ENCODE measurements around the gene NDUFB10. TPM values are rescaled to one million over a fixed set of nuclear protein-coding genes. Genes with fewer than 3 reads are reported as not detected.
"Not testable (repeated sequence)": the region's sequence is repeated elsewhere in the genome, so short reads cannot be mapped to it uniquely, and the experiment has no call there.

The NDUFB10 gene
- total RNA-seq, 2 experiments from 2014 or later = 113 to 118 TPM

DNA sequence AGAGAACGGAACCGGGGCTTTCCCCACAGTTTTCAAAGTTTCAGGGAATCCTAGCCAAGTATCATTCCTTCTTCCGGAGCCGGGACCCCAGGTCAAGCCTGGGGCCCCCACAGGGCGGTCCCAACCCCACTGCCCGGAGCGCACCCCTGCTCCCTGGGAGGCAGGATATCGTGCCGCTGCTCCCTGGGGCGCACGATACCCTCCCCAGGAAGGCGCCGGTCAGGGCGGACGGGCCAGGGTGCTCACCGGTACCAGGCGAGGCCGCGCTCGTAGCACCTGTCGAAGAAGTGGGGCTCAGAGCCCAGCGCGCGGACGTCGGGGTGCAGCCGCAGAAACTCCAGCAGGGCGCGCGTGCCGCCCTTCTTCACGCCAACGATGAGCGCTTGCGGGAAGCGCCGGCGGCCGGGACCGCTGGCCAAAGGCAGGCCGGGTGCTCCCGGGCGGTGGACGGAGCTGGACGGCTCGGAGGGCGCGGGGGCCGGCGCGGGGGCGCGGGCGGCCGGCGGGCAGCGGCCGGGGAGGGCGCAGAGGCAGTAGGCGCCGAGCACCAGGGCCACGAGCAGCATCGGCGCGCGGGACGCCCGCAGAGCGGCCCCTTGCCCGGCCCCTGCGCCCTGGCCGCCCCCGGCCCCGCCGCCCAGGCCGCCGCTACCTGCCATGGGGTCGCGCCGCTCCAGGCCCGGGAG lies 41.5 kb upstream of the NDUFB10 start:
- Mint-ChIP-seq H3K36me3 (ENCODE audit: low read depth) (no peaks in the 10 kb centered on the region), H3K4me1 (no peaks in the 10 kb centered on the region), H3K4me3 (no peak overlapping the region), H3K27me3 (peaks cover 47% of the 10 kb centered on the region), H3K9me3 (ENCODE audit: low read depth) (no peaks in the 10 kb centered on the region), H3K27ac (no peak overlapping the region)
- POLR2A ChIA-PET = no interaction called here
- DNase-seq (no peak), ATAC-seq (no peak)
- intact Hi-C loops (cut with DNase I, micrococcal nuclease) = no loop called here
- CTCF ChIA-PET = interaction anchor here (0.7 kb wide), 1 partner anchor 105 kb away, joined by 3 read pairs; no protein-coding TSS in a partner anchor

DNA sequence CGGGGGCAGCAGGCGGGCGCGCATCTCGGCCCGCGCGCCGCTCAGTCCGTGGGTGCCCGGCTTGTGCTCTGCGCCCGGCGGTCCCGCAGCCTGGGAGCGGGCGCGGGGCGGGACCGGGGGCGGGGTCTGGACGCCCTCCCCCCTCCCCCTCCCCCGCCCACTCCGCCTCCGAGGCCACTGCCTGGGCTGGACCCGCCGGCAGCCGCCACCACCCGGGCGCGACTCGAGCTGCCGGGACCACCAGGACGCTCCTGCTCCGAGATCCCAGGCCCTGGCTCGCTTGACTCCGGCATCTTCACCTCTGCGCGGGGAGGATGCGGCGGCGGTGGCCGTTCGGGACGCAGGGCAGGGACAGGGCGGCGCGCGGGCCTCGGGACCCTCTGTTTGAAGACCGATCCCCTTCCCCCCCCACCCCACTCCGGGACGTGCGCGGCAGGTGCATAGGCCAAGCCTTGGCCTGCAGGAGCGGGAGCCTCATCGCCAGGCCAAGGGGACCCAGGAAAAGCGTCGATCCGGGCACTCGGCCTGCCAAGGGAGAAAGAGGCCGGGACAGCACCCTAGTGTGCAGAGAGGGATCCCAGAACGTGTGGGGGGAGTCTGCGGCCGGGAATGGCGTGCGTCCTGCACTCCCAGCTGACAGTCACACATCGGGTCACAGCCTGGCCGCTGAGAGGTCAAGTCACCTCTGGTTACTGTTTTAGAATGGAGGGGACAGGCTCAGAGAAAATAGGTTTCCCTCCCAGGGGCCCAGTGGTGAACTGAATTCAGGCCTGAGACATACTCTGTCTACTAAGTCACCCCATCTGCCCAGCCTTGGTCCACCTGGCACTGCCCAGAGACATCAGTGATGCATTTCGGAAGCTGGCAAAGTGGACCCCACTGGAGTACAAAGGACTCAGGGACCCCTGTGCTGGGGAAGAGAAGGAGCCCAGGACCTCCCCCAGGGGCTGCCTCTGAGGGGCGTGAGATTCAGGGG lies 40.7 kb upstream of the NDUFB10 start, which contains the start of gene HS3ST6:
Gene HS3ST6 (minus strand): TSS at position 65 of the 976 bp plus-strand sequence. CDS start 92 bp downstream, outside the sequence.
- no peak for ATAC-seq
- Mint-ChIP-seq H3K27me3 (peaks cover 52% of the 10 kb centered on the region), H3K36me3 (ENCODE audit: low read depth) (no peaks in the 10 kb centered on the region), H3K27ac (no peak within 1 kb of the TSS), H3K9me3 (ENCODE audit: low read depth) (no peaks in the 10 kb centered on the region), H3K4me1 (no peaks in the 10 kb centered on the region), H3K4me3 (no peak within 1 kb of the TSS)
- no peak for DNase-seq
- intact Hi-C loops (cut with DNase I, micrococcal nuclease) = no loop called here
- POLR2A ChIA-PET = no interaction called here
- CTCF ChIA-PET = interaction anchor here (0.7 kb wide), 1 partner anchor 104 kb away, joined by 3 read pairs; no protein-coding TSS in a partner anchor

DNA sequence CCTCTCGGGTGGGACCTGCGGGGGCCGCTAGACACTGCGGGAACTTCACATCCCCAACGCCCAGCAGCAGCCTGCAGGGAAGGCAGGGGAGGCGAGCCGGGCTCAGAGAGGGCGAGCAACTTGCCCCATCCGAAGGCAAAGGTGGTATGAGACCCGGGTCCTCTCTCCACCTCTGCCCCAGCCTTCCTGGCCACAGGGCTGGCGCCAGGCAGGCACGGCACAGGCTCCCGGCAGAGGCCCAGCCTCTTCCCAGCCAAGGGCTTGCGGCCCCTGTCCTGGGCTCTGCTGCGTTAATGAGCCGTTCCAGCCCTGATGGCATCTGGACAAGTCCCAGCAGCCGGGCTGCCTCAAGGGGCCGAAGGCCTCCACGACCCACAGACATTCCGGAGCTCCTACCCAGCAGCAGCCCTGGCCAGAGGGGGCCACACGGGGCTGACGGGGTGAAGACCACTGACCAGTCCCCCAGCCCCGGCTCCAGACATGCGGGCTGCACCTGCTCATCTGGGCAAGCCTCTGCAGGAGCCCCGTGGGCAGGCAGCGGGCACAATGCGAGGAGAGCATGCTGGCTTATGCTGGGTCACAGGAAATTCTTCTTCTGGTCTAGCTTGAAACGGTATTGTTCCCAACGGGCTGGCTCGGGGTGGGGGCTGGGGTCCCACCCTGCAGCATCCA lies 39.9 kb upstream of the NDUFB10 start:
- H3K4me3 Mint-ChIP-seq = no peak overlapping the region
- DNase-seq (no peak), ATAC-seq (no peak)
- peaks cover 52% of the 10 kb centered on the region for H3K27me3 Mint-ChIP-seq
- ChIA-PET CTCF (no interaction called here), POLR2A (no interaction called here)
- intact Hi-C loops (cut with DNase I, micrococcal nuclease) = no loop called here
- H3K27ac Mint-ChIP-seq = no peak overlapping the region
- H3K36me3 Mint-ChIP-seq (ENCODE audit: low read depth) = no peaks in the 10 kb centered on the region
- H3K4me1 Mint-ChIP-seq = no peaks in the 10 kb centered on the region
- H3K9me3 Mint-ChIP-seq (ENCODE audit: low read depth) = no peaks in the 10 kb centered on the region

DNA sequence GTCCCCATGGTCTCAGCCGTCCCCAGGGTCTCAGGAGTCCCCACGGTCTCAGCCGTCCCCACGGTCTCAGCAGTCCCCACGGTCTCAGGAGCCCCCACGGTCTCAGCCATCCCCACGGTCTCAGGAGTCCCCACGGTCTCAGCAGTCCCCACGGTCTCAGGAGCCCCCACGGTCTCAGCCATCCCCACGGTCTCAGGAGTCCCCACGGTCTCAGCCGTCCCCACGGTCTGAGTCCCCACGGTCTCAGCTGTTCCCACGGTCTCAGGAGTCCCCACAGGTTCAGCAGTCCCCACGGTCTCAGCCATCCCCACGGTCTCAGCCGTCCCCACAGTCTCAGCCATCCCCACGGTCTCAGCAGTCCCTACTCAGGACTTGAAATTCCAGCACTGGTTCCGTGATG lies 39.2 kb upstream of the NDUFB10 start:
- H3K9me3 Mint-ChIP-seq (ENCODE audit: low read depth); H3K36me3 Mint-ChIP-seq (ENCODE audit: low read depth); CTCF ChIA-PET; H3K4me1 Mint-ChIP-seq; intact Hi-C loops (cut with DNase I, micrococcal nuclease); H3K27ac Mint-ChIP-seq; H3K4me3 Mint-ChIP-seq; ATAC-seq; DNase-seq; POLR2A ChIA-PET: not testable (repeated sequence)
- H3K27me3 Mint-ChIP-seq = peaks cover 51% of the 10 kb centered on the region

DNA sequence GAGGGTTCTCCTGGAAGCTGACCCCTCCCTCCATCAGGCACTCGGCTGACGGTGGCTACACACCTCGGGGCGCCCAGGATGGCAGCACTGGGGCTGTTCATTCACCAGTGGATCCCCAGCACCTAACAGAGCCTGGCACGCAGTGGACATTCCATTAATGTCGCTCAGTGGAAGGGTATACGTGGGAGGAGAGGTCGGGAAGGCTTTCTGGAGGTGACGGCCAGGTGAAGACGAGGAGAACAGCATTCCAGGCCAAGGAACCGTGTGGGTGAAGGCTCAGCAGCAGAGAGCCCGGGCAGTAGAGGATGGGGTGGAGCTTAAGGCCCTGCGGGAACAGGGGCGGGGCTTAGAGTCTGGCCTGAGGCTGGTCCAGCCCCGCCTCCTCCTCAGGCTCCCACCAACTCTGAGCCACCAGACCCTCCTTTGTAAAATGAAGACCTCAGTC lies 38.6 kb upstream of the NDUFB10 start:
- Mint-ChIP-seq H3K4me3 (no peak overlapping the region), H3K4me1 (no peaks in the 10 kb centered on the region), H3K27ac (no peak overlapping the region), H3K36me3 (ENCODE audit: low read depth) (no peaks in the 10 kb centered on the region), H3K9me3 (ENCODE audit: low read depth) (no peaks in the 10 kb centered on the region), H3K27me3 (peaks cover 48% of the 10 kb centered on the region)
- CTCF ChIA-PET = no interaction called here
- POLR2A ChIA-PET = no interaction called here
- intact Hi-C loops (cut with DNase I, micrococcal nuclease) = no loop called here
- DNase-seq (peak; percentile 38), ATAC-seq (peak; percentile 69)

DNA sequence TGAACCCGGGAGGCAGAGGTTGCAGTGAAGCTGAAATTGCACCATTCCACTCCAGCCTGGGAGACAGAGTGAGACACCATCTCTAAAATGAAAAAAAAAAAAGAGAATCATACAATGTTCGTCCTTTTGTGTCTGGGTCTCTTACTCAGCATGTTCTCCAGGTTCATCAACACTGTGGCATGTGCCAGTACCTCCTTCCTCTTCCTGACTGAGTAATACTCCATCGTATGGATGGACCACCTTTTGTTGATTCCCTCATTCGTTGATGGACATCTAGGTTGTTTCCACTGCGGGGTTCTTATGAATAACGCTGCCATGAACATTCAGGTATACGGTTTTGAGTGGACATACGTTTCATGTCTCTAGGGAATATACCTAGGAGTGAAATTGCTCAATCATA lies 37.0 kb upstream of the NDUFB10 start:
- CTCF ChIA-PET = no interaction called here
- ATAC-seq (no peak), DNase-seq (no peak)
- Mint-ChIP-seq H3K36me3 (ENCODE audit: low read depth) (no peaks in the 10 kb centered on the region), H3K27me3 (peaks cover 39% of the 10 kb centered on the region), H3K27ac (no peak overlapping the region), H3K4me1 (no peaks in the 10 kb centered on the region), H3K9me3 (ENCODE audit: low read depth) (no peaks in the 10 kb centered on the region), H3K4me3 (no peak overlapping the region)
- intact Hi-C loops (cut with DNase I, micrococcal nuclease) = no loop called here
- POLR2A ChIA-PET = no interaction called here

DNA sequence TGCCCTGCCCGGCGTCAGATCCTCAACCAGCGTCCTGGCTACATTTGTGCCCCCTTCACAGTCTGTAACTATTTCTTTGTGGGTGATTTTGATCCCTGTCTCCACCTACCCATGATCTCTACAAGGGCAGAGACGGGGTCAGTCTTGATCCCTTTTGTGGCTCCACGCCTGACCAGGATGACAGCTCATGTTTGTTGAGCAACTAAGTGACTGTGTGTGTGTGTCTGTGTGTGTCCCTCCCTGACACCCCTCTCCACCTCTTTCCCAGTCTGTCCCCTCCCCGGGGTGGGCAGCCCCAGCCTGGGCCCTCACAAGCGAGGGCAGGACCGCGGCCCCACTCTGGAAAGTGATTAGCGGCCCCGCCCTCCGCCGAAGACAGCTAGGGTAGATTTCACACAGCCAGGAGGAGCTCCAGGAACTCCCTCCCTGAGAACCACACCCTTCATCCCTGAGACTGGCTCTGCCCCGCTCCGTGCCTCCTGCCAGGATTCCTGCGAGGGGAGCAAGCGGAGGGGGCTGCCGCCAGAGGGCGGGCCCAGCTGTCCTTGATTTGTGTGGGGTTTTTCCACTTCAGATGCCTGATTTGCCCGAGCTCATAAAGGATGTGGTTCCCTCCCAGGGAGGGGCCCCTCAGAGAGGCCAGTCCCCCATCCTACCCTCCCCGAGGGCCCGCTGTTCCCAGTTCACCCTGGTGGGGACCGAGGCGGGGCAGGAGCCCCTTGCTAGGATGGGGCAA lies 35.9 kb upstream of the NDUFB10 start:
- Mint-ChIP-seq H3K27ac (no peak overlapping the region), H3K4me3 (no peak overlapping the region), H3K27me3 (peaks cover 37% of the 10 kb centered on the region), H3K9me3 (ENCODE audit: low read depth) (no peaks in the 10 kb centered on the region), H3K4me1 (no peaks in the 10 kb centered on the region), H3K36me3 (ENCODE audit: low read depth) (no peaks in the 10 kb centered on the region)
- POLR2A ChIA-PET = no interaction called here
- peak; percentile 26 for ATAC-seq
- no peak for DNase-seq
- intact Hi-C loops (cut with DNase I, micrococcal nuclease) = no loop called here
- CTCF ChIA-PET = interaction anchor here (0.8 kb wide), 1 partner anchor 292 kb away, joined by 3 read pairs; no protein-coding TSS in a partner anchor

DNA sequence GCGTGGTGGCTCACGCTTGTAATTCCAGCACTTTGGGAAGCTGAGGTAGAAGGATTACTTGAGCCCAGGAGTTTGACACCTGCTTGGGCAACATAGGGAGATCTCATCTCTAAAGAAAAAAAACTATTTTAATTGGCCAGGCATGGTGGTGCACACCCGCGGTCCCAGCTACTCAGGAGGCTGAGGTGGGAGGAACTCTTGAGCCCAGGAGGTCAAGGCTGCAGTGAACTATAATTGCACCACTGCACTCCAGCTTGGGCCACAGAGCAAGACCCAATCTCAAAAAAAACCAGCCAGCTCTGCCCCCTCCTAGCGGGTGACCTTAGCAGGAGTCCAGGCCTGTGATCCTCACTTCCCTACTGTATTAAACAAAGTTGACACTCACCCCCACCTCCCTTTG lies 35.2 kb upstream of the NDUFB10 start:
- Mint-ChIP-seq H3K9me3 (ENCODE audit: low read depth) (no peaks in the 10 kb centered on the region), H3K27me3 (peaks cover 33% of the 10 kb centered on the region), H3K36me3 (ENCODE audit: low read depth) (no peaks in the 10 kb centered on the region), H3K4me3 (no peak overlapping the region), H3K4me1 (peaks cover 1% of the 10 kb centered on the region), H3K27ac (no peak overlapping the region)
- DNase-seq = no peak
- intact Hi-C loops (cut with DNase I, micrococcal nuclease) = no loop called here
- ATAC-seq = no peak
- ChIA-PET POLR2A (no interaction called here), CTCF (interaction anchor here (0.6 to 0.8 kb wide), 3 partner anchors 91 to 958 kb away, joined by 3 read pairs; no protein-coding TSS in a partner anchor)

DNA sequence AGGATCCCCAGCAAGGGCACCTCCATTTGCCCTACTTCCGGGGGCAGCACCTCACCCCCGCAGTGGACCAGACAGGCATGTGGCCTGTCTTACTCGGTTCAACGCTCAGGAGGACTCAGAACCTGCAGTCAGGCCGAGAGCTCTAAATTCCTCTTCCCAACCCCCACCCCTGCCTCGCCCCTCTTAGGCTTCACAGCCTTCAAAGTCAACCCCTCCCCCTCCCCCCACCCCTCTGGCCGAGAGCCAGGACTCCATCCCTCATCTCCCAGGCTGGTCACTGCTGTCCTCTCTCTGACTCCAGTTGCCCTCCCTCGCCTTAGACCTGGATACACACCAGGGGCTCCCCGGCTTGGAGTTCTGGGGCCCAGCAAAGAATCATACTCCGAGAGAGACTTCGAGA lies 33.1 kb upstream of the NDUFB10 start:
- Mint-ChIP-seq H3K4me3 (no peak overlapping the region), H3K27me3 (peaks cover 19% of the 10 kb centered on the region), H3K27ac (no peak overlapping the region), H3K4me1 (peaks cover 2% of the 10 kb centered on the region), H3K36me3 (ENCODE audit: low read depth) (no peaks in the 10 kb centered on the region), H3K9me3 (ENCODE audit: low read depth) (no peaks in the 10 kb centered on the region)
- ChIA-PET CTCF (interaction anchor here (3.3 kb wide), 1 partner anchor 14 kb away, joined by 16 read pairs; no protein-coding TSS in a partner anchor), POLR2A (no interaction called here)
- intact Hi-C loops (cut with DNase I, micrococcal nuclease) = no loop called here
- DNase-seq = no peak
- ATAC-seq = no peak

DNA sequence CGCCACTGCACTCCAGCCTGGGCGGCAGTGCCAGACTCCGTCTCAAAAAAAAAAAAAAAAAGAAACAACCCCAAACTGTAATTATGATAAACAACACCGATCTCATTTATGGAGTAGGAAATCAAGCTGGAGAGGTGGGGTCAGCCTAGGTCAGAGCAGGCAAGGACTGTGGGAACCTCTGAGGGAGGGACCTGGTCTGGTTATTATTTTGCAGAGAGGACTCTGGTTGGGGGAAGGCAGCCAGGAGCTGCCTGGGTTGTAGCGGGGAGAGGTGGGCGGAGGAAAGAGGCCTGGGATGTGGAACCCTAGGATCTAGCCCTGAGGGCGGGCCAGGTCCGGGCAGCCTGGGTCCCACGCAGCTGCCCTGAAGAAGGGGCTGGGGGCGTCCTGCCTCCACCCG lies 30.2 kb upstream of the NDUFB10 start:
- H3K9me3 Mint-ChIP-seq (ENCODE audit: low read depth) = no peaks in the 10 kb centered on the region
- ChIA-PET CTCF (interaction anchor here (0.6 to 3.3 kb wide), 12 partner anchors 8 to 456 kb away, joined by 3 to 16 read pairs (median 4); partner anchors contain the start of genes JPT2, NUBP2 and SPSB3), POLR2A (interaction anchor here (0.6 kb wide), 1 partner anchor 23 kb away, joined by 3 read pairs; no protein-coding TSS in a partner anchor)
- peak overlapping the region; percentile 58 for H3K4me3 Mint-ChIP-seq
- H3K4me1 Mint-ChIP-seq = peaks cover 2% of the 10 kb centered on the region
- H3K27me3 Mint-ChIP-seq = peaks cover 5% of the 10 kb centered on the region
- ATAC-seq (peak; percentile 33), DNase-seq (peak; percentile 49)
- H3K27ac Mint-ChIP-seq = no peak overlapping the region
- H3K36me3 Mint-ChIP-seq (ENCODE audit: low read depth) = no peaks in the 10 kb centered on the region
- intact Hi-C loops (cut with DNase I, micrococcal nuclease) = loop anchor here (1.0 to 2.0 kb wide), 9 partner anchors 14 to 318 kb away; partner anchors contain the start of genes MSRB1 (in 2 of the 2), HAGH (in 1 of the 2), MEIOB (in 1 of the 2) and MRPS34 (in 1 of the 2)
